Esophagus squamous epithelium (tissue), 4 donors: ENCODE data around the gene LRRN4.

Experiments used
- POLR2A ChIP-seq, 4 donors: fragments of 450-650 bp; IDR thresholded peaks; one replicate each; pipeline ENCODE4 v1.6.1; 2017; ENCODE audit warnings: antibody characterized with exemption in 4 of 4, mild to moderate bottlenecking in 4 of 4, moderate library complexity in 3 of 4
- TF ChIP-seq, protein P1 (sequence below), 6 experiments: fragments of 450-650 bp in 4 of 6; fragments of 200-600 bp in 2 of 6; sonication (generic) in 2 of 6; IDR thresholded peaks; one replicate each; pipeline ENCODE4 v1.5.1; 2016 to 2019; ENCODE audit warnings: antibody characterized with exemption in 6 of 6, mild to moderate bottlenecking in 4 of 6, moderate library complexity in 4 of 6

DNA sequence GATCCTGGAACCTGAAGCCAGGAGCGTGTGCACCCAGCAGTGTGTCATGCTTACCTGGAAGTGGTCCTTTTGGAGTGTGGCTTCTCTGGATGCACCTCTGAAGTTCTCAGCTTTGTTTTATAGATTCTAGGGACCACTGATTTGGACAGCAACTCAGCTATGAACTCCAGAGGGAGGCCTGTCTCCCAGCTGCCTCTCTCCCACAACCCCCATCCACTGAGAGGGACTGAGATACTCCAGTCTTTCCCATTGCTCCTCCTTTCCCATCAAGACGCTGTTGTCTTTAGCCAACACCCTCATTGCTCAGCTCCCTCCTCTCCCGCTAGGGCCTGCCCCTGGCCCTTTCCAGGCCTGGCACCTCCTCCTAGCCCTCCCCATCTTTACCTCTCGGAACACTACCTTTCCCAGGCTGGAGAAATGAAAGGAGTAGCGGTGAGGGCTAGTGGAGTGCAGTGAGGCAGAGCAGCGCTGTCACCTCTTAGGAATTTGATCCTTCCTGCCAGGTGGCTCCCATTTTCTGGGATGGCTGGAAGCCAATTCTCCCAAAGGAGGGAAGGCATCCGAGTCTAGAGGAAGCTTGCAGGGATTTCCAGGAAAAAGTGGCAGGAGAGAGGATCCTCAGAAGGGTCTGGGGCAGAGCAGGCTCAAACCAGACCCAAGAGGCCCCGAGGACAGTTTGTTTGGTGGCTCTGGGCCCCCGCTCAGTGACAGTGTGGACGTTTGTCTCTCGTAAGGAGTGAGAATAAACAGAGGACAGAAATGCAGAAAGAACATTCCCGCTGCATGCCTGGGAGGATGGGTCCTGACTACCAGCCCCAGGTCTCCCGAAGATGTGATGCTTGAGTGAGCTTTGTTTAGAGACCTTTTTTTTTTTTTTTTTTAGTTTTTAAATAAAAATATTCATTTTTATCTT is at the start of gene LRRN4:
- TF ChIP-seq, protein P1, sequence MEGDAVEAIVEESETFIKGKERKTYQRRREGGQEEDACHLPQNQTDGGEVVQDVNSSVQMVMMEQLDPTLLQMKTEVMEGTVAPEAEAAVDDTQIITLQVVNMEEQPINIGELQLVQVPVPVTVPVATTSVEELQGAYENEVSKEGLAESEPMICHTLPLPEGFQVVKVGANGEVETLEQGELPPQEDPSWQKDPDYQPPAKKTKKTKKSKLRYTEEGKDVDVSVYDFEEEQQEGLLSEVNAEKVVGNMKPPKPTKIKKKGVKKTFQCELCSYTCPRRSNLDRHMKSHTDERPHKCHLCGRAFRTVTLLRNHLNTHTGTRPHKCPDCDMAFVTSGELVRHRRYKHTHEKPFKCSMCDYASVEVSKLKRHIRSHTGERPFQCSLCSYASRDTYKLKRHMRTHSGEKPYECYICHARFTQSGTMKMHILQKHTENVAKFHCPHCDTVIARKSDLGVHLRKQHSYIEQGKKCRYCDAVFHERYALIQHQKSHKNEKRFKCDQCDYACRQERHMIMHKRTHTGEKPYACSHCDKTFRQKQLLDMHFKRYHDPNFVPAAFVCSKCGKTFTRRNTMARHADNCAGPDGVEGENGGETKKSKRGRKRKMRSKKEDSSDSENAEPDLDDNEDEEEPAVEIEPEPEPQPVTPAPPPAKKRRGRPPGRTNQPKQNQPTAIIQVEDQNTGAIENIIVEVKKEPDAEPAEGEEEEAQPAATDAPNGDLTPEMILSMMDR (IDR thresholded peaks at IDR 0.05), result no peak
- no peak for TF ChIP-seq POLR2A (IDR thresholded peaks at IDR 0.05)
